Right hindlimb (tissue), 1 donor: ENCODE data around the gene UTF1.

Experiments
- DNase-seq: peaks from one replicate; pipeline ENCODE4 v3.0.0-alpha.2; 2018

UTF1 gene, protein sequence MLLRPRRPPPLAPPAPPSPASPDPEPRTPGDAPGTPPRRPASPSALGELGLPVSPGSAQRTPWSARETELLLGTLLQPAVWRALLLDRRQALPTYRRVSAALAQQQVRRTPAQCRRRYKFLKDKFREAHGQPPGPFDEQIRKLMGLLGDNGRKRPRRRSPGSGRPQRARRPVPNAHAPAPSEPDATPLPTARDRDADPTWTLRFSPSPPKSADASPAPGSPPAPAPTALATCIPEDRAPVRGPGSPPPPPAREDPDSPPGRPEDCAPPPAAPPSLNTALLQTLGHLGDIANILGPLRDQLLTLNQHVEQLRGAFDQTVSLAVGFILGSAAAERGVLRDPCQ

DNA sequence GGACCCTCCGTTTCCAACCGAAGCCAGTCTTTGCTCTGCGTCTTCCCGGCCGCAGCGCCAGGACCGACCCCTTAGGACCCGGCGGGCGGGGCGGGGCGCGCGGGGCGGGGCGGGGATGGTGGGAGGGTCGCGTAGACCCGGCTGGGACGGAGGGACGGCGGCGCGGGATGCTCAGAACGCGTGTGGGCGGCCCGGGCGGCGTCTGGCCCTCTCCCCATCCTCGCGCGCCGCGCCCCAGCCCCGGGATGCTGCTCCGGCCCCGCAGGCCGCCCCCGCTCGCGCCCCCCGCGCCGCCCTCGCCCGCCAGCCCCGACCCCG lies at the start of gene UTF1:
TSS of gene UTF1 (plus strand) at position 174 of the 318 bp plus-strand sequence. CDS start at position 246, 72 bp downstream.
- DNase-seq, result no peak

DNA sequence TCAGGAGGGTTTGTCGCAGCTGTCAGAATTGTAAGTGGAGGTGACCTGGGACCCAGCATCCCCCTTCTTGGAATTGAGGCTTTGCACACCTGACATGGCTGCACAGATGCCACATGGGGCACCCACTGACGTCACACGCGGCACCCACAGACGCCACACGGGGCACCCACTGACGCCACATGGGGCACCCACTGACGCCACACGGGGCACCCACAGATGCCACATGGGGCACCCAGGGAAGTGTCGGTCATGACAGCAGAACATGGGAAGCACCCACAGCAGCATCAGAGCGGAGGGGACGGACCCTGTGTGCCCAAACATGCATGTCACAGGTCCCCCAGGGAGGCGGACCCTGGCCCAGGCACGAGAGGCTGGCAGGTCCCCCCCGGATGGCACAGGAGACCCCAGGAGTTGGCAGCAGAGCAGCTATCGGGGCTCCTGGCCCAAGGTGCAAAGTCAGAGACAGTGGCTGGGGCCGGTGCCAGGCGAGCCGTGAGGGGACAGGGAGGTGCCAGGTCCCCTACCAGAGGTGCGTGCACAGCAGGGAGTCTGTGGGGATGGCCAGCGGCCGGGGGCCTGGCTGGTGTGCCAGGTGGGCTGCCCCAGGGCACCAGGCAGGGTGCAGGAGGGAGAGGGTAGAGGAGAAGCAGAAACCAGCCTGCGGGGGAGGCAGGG lies 48.9 kb upstream of the UTF1 start:
- no peak for DNase-seq

DNA sequence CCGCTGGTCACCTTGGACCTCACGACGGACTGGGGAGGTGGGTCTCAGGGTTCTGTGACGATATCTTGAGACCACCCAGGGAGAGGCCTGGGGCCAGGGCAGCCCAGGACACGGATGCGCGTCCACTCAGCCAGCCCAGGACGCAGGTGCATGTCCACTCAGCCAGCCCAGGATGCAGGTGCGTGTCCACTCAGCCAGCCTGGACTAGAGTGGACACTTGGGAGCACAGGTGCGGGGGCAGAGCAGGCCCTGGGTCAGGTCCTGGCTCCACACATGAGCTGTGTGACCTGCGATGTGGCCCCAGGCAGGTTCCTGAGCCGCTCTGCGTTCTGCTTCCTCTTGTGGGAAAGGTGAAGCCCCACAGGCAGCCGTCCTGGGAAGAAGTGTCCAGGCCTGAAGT lies 47.8 kb upstream of the UTF1 start:
- DNase-seq, result no peak

DNA sequence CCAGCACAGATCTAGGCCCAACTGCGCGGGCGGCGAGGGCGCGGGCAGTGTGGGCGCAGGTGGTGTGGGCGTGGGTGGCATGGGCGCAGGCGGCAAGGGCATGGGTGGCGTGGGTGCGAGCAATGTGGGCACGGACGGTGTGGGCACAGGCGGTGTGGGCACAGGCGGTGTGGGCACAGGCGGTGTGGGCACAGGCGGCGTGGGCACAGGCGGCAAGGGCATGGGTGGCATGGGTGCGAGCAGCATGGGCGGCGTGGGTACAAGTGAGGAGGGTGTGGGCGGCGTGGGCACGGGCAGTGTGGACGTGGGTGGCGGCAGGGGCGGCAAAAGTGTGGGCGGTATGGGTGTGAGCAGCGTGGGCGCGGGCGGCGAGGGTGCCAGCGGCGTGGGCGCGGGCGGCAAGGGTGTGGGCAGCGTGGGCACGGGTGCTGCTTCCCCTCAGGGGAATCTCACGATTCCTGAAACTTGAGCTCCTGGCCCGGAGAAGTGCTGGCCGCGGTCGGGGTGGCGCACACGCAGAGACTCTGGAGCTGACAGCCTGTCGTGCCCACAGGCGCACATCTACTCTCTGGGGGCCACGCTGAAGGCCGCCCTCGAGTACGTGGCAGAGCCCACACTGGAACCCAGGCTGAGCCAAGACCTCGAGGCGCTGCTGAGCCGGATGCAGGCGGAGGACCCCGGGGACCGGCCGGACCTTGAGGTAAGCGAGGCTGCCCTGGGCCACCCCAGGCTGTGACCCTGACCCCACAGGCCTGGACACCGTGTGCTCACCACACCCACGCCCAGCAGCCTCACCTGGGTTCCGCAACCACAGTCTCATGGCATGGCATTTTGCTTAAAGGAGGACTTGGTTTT lies 47.0 kb upstream of the UTF1 start:
- no peak for DNase-seq

DNA sequence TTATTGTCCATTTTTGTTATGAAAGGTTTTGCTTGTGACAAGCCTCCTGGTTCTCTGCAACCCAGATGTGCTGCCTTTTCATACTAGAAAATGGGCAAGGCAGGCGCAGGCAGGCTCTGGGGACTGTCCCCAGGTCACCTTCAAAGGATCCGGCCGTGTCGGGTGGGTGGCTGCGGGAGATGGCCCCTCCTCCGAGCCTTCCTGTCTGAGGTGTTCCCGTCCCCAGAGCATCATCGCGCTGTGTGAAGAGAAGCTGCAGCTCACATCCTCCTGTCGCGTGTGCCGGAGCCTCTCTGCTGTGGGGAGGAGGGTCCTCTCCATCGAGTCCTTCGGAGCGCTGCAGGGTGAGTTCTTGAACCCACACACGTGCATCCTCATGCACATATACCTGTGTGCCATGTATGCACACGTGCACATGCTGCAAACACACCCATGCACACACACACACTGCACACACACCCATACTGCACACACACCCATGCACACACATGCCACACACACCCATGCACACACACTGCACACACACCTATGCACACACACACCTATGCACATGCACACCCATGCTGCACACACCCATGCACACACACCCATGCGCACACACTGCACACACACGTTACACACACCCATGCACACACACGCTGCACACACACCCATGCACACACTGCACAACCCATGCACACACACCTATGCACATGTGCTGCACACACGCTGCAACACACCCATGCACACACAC lies 46.2 kb upstream of the UTF1 start:
- DNase-seq, result no peak

DNA sequence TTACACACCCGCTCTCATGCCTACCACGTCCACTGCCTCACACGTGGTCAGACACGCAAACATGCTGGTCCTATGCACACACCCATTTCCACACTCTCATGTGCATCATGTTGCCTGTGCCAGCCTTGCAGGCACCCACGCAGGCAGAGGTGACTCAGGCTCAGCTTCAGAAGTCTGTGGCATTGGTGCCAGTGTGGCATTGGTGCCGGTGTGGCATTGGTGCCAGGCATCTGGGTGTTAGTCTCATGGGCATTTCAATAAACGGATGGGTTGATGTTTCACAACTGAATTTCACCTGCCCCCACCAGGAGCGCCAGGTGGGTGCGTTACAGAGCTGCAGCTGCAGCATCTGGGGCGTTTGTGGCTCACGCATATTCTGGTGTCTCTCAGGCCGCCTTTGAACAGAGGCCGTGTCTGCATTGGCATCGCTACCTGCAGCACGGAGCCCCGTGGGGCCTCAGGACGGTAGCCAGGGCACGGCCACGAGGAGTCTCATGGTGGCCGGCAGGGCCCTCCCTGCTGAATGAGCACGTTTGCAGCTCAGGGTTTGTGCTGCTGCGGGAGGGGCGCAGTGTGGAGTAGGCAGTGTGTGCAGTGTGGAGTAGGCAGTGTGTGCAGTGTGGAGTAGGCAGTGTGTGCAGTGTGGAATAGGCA lies 45.3 kb upstream of the UTF1 start:
- DNase-seq, result no peak

DNA sequence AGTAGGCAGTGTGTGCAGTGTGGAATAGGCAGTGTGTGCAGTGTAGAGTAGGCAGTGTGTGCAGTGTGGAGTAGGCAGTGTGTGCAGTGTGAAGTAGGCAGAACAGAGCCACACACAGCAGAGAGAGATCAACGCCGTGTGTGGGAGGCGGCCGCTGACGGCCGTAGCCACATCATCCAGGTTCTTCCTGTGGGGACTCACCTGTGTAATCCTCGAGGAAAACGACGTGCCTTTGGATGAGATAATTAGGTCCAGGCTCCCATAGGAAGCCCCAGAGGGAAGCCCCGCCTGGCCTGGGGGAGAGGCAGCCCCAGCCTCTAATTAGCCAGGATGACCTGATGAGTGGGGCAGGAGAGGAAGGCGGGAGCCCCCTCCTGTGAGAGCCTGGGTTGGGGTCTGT lies 44.6 kb upstream of the UTF1 start:
- DNase-seq, result no peak

DNA sequence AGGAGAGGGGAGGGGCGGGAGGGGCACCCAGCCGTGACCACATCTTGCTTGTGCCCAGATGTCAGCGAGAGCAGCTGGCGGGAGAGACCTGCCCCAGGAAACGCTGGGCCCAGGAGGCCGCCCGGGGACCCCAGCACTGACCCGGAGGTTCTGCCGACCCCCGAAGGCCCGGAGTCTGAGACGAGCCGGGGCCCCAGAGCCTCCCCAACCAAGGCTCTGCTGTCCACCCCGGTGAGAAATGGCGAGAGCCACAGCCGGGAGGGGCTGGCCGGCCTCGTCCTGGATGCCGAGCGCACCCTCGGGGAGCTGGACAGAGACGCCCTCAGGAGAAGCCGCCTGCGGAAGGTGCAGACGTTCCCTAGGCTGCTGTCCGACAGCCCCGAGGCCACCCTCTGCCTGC lies 44.1 kb upstream of the UTF1 start:
- DNase-seq, result no peak

DNA sequence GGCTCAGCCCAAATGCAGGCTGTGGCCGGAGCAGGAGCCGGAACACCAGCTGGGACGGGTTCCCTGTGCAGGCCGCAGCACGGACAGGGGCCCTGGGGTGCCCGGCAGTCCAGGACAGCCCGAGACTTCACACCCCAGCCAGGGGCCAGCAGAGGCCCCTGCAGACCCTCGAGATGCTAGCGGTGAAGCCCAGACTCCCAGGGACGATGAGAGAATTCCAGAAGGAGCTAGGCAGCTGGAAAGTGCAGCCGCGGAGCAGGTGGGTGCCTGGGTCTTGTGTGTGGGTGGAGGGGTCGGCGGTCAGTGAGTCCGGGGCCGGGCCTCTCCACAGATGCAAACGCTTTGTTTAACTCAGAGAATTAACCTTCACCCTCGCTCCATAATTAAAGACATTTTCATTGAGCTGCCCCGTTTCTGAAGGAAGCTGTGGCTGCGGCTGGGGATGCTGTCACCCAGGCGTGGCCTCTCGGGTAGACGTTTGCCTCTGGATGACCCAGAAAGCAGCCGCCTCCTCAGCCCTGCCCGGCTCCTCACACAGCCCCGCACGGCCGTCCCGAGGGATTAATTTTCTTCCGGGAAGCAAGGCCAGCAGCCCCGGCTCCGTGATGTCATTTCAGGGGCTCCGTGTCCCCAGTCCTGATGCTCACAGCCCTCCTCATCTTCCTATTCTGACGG lies 43.5 kb upstream of the UTF1 start:
- peak; percentile 64 for DNase-seq

DNA sequence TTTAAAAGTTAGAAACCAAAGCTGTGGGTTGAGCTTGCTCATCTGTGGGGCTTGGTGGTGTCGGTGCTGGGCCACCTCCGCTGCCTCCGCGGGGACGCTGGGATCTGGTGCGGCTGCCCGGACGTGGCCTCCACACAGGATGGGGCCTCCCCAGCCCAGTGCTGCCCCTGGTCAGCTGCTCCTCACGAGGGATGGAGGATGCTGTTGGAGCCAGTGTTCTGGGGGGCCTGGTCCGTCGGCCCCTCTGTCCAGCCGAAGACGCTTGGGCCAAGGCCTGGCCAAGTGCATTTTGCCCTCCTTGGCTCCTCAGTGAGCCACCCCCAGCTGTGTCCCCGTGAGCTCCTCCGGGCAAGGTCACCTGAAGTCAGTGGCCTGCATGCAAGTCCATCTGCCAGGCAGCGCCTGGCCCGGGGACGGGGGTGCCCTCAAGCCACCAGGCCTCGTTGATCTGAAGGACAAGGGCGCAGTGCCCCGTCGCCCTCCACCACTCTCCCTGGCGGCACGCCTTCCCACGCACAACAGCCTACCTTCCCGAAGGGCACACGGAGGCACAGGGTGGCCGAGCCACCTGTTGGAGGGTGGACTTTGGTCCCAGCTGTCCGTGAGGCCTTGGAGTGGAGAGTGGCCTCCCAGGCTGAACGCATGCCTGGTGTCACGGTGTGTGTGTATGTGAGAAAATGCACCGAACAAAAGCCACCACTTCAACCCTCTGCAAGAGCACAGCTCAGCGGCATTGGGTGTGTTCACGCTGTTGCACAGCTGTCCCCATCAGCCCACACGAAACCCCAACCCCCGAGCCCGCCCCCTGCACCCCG lies 42.7 kb upstream of the UTF1 start:
- DNase-seq, result no peak

DNA sequence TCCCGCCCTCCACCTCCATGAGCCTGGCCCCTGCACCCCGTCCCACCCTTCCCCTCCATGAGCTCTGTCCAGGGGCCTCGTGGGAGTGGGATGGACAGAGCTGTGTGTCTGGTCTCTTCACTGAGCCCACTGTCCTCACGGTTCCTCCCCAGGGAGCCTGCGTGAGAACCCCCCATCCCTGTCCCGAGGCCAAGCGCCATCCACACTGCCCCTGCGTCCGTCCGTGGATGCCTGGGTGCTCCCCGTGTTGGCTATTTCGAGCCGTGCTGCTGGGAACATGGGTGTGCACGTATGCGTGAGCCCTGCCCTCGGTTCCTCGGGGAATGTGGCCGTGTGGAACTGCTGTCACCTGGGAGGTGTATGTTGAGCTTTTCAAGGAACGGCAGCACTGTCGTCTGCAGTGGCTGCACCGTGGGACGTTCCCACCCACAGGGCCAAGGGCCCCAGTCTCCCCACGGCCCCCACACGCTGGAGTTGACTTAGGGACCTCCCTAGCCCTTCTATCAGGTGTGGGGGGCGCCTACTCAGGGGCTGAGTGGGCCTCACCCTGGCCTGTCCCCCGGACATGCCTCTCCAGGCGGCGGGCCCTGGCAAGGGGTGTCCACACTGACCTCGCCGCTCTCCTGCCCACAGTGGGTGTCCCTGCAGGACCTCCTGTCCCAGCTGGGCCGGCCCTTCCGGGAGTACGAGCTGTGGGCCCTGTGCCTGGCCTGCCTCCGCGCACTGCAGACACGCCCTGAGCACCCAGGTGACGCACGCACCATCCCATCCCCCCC lies 41.9 kb upstream of the UTF1 start:
- DNase-seq, result no peak

DNA sequence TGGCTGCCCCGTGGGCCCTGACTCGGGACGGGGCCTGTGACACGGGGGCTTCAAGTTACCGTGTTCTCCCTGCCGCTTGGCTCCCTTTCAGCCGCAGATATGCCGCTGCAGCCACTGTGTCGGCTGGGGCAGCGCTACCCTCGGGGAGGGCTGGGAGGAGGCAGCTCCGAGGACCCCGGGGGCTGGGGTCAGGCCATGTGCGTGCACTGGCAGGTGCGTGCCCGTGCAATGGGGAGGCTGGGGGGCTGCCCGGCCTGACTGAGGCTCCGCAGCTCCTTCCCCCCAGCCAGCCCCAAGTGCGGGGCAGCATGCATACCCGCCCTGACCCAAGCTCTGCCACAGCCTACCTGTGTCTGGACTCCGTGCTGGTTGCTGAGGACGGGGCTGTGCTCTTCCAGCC lies 40.8 kb upstream of the UTF1 start:
- no peak for DNase-seq

DNA sequence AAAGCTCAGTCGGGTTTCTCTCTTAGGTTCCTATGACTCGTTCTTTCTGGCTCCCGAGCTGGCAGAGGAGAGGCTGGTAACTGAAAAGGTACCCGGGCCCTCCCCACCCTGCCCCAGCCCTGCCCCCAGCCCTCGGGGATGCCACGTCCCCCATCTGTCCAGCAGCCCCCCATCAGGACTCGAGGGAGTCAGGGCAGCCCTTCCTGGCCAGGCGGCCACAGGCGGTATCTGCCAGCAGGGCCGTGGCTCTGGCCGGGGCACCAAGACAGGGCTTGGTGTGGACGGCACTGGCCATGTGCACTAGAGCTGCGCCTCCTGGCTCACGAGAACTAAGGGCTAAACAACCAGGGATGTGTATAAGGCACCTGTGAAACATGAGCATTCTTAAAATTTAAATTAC lies 40.3 kb upstream of the UTF1 start:
- DNase-seq, result no peak

DNA sequence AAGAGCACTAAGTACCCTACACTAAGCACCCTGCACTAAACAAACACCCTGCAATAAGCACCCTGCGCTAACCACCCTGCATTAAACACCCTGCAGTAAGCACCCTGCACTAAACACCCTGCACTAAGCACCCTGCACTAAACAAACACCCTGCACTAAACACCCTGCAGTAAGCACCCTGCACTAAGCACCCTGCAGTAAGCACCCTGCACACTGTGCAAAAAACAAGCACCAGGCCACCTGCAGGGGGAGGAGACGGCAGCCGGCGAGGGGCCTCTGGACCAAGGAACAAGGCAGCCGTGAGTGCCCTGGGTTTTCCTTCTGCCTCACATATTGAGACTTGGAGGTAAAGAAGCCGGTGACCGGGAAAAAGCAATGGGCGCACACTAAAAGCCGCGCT lies 39.8 kb upstream of the UTF1 start:
- DNase-seq, result no peak

DNA sequence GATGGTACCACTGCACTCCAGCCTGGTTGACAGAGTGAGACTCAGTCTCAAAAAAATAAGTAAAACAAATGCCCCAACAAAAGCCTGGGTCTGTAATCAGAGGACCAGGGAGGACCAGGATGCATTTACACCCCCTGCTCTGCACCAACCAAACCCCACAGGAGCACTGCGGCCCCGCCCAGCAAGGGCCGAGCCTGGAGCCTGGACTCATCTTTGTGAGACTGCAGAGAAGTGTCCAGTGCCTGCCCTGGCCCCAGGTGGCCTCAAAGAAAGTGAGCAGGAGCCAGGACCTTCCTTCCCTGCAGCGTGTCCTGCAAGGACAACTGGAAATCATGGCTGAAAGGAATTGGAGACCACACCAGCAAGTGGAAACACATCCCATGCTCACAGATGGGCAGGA lies 38.4 kb upstream of the UTF1 start:
- DNase-seq, result no peak

DNA sequence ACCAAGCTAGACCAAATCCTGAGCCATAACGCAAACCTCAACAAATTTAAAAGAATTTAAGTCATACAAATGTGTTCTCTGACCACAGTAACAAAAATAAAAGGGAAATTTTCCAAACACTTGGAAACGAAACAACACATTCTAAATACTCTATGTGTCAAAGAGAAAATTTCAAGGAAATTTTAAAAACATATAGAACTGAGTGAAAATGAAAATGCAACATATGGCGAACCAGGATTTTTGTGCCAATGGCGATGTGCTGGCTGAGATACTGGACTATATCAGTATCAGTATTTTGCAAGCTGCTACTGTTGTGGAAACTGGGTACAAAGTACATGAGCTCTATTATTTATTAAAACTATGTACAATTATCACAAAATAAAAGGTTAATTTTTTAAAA lies 35.9 kb upstream of the UTF1 start:
- no peak for DNase-seq

DNA sequence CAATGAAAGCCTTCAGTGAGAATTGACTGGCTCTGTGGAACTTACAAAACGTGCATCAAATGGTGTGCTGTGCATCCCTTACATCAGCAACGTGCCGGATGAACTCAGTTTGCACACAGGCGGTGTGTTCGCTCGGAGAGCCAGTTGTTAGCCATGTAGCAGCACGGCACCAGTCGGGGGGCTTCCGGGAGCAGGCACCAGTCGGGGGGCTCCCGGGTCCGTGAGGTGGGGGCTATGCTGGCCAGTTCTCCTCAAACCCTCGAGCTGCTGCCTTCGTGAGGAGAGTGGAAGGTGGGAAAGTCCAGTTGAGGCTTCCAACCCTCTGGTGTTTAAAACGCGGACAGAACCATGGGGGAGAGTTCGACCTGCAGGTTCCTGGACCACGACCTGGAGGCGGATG lies 34.9 kb upstream of the UTF1 start:
- no peak for DNase-seq

DNA sequence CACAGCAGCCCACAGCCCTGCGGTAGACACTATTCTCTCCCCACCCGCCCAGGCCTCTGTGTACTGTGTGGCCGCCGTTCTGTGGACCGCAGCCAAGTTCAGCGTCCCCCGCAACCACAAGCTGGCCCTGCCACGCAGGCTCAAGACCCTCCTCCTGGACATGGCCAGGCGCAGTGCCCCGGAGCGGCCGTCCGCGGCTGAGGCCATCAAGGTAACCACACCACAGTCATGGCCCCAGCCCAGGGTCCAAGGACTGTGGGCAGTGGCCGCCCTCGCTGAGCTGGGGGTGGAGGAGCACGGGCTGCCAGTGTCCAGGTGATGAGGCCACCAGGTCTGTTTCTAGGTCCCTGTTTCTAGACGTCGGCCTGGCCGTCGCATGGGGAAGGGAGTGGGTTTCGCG lies 34.4 kb upstream of the UTF1 start:
- no peak for DNase-seq

DNA sequence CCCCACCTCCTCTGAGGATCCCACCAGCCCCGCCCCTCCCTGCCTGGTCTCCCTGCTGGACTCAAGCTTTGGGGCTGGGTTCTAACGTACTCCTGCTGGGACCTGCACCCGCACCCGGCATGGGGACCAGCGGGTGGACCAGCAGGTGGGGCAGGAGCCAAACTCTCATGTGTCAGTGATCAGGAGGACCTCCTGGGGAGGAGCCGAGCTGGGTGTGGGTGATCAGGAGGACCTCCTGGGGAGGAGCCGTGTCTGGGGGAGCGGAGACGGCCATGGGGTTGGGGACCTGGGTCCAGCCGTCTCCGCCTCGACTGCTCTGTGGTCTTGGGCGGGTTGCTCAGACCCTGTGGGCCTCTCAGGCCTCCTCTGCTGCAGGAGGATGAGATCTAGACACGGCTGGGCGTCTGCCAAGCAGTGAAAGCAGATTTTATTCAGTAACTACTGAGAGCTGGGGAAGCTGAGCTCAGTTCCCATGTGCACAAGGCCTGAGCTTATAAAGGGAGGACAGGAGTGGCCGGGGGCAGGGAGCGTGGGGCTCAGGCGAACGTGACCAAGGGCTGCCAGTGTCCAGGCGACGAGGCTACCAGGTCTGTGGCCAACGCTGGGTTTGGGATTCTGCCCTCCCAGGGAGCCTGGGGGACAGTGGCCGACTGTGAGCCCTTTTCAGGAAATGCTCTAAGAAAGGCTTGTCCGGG lies 33.6 kb upstream of the UTF1 start:
- peak; percentile 59 for DNase-seq
